Heart right ventricle (tissue), 16 donors: ENCODE data around the gene EBP. TPM values are rescaled to one million over a fixed set of nuclear protein-coding genes. Genes with fewer than 3 reads are reported as not detected.

Experiments
- ATAC-seq, 8 donors: fragments of 200-7000 bp; cut with Tn5 transposase; one replicate each; pipeline ENCODE4 v1.9.1; 2020; ENCODE audit warnings: mild to moderate bottlenecking in 8 of 8, moderate library complexity in 8 of 8, moderate number of reproducible peaks in 1 of 8
- DNase-seq, 2 donors: peaks; one replicate each; pipeline ENCODE4 v3.0.0-alpha.2; 2020
- H3K27ac ChIP-seq, 10 donors: fragments of 200-600 bp; sonication (generic) in 2 of 10; one replicate each; pipeline versions ENCODE4 v1.5.0 to v1.8.0; 2020 to 2022; ENCODE audit warnings: mild to moderate bottlenecking in 3 of 10
- H3K27me3 ChIP-seq, 7 donors: fragments of 200-600 bp; one replicate each; pipeline ENCODE4 v1.8.0; 2021 to 2022; ENCODE audit warnings: mild to moderate bottlenecking in 2 of 7
- H3K36me3 ChIP-seq, 9 donors: fragments of 200-600 bp; sonication (generic) in 1 of 9; one replicate each; pipeline versions ENCODE4 v1.5.0 to v1.8.0; 2020 to 2022; ENCODE audit warnings: mild to moderate bottlenecking in 2 of 9
- H3K4me1 ChIP-seq, 9 donors: fragments of 200-600 bp; sonication (generic) in 1 of 9; one replicate each; pipeline versions ENCODE4 v1.5.0 to v1.8.0; 2020 to 2022; ENCODE audit warnings: mild to moderate bottlenecking in 4 of 9
- H3K4me3 ChIP-seq, 10 donors: fragments of 200-600 bp; sonication (generic) in 2 of 10; one replicate each; pipeline versions ENCODE4 v1.5.0 to v1.8.0; 2020 to 2022; ENCODE audit warnings: mild to moderate bottlenecking in 7 of 10, moderate library complexity in 2 of 10
- H3K9me3 ChIP-seq, 11 donors: fragments of 200-600 bp in 10 of 11; sonication (generic) in 2 of 11; one replicate each; pipeline versions ENCODE4 v1.5.0 to v1.8.0; 2013 to 2022; ENCODE audit warnings: mild to moderate bottlenecking in 2 of 11, control low read depth in 1 of 11, moderate library complexity in 1 of 11
- CTCF ChIP-seq, 9 donors: fragments of 200-600 bp; sonication (generic) in 2 of 9; IDR thresholded peaks; one replicate each; pipeline versions ENCODE4 v1.5.0 to v1.8.0; 2021 to 2022; ENCODE audit warnings: antibody characterized with exemption in 9 of 9, mild to moderate bottlenecking in 5 of 9, moderate library complexity in 1 of 9
- WGBS, 2 donors: extraction: QIAGEN DNeasy Blood & Tissue Kit; methylation state at CpG; one replicate each; pipeline ENCODE4 v1.1.7; 2013; ENCODE audit warnings: inconsistent platforms in 1 of 2; 5-methylcytosine and 5-hydroxymethylcytosine counted together
- intact Hi-C, 10 donors: fragments of 100-400 bp; cut with DNase I; formaldehyde crosslinking; loops; one replicate each; pipeline versions ENCODE4 v1.11.1 to v1.14.2; 2022
- polyA plus RNA-seq, 2 donors: library from polyadenylated mRNA; stranded (reverse); fragments of 200-250 nt; gene quantifications; one replicate each; pipeline ENCODE4 v1.2.3, GENCODE V29; 2013
- total RNA-seq, 10 donors: library from RNA; stranded (reverse); fragmentation: NEBNext Ultra II Directional in 3 of 10; extraction: Animal tissue kit (Norgen Biotek cat#: 25700) in 3 of 10; gene quantifications; one replicate each; pipeline versions ENCODE4 v1.2.1 to v1.2.4, GENCODE V29; 2021 to 2023
- donor health status: Arrhythmogenic right ventricular cardiomyopathy.
- donor health status: ischemic (EF 13 %, LVEDD 7.1; RV severe dilation, severe dysfunction).
- donor health status: healthy with polysubstance abuse.
- donor health status: DM: no; HTN: yes; CAD: no.
- donor health status: DM: no; HTN: no; CAD: no.
- donor health status: ischemic (EF 25% LVEDD 6.9; RV normal size, moderate dysfunction).
- donor health status: ischemic (EF 25% LVEDD 5.7; RV mildly dilated, moderate dysfunction).
- donor health status: healthy.
- donor health status: DM: yes; HTN: yes; CAD: no.
- donor health status: Ischemic cardiomyopathy.
- donor health status: ischemic (EF 35%, LVEDD 5.7; RV mildly dilated, moderate dysfunction).
- donor health status: nonischemic (EF 11% LVEDD 7.7; RV severe dilation, severe dysfunction).
- donor health status: DM: yes; HTN: yes; CAD: no.
- donor health status: PGD.
- donor health status: ischemic (EF 29% LVEDD 5.4; RV normal size, mild dysfunction).
- donor health status: nonischemic (EF 23%, LVEDD 6.1; RV moderate dilation, normal function).

The EBP gene
- total and polyA plus RNA-seq, 12 donors: 35.1 to 128 (median 55.9) TPM

GRCh38 chrX:48491809-48492208, 29.8 kb upstream of the EBP start:
- intact Hi-C loops: loop anchor here in 5 of 10 donors (5.0 to 10.0 kb wide), 2 partner anchors 407 to 410 kb away; no protein-coding TSS in a partner anchor
- peaks cover 0 to 3% (median 0%) of the 10 kb centered on the region in 9 donors for H3K36me3 ChIP-seq
- ATAC-seq: no peak
- no peak for DNase-seq
- no peak for TF ChIP-seq CTCF (IDR thresholded peaks at IDR 0.05)
- H3K4me1 ChIP-seq: peaks cover 0 to 3% (median 0%) of the 10 kb centered on the region in 9 donors
- no peaks in the 10 kb centered on the region for H3K9me3 ChIP-seq
- H3K27ac ChIP-seq: no peak overlapping the region
- WGBS, 2 donors: 90 to 93% methylated on average over 9 of the region's 9 CpGs
- no peak overlapping the region for H3K4me3 ChIP-seq
- H3K27me3 ChIP-seq: peaks cover 0 to 5% (median 0%) of the 10 kb centered on the region in 7 donors

GRCh38 chrX:48492293-48492910, 29.2 kb upstream of the EBP start:
- ATAC-seq (peak in 5 of 8 donors; percentile 48 to 55 (median 51)), DNase-seq (no peak)
- Histone ChIP-seq H3K27ac (no peak overlapping the region), H3K36me3 (no peaks in the 10 kb centered on the region), H3K4me3 (no peak overlapping the region), H3K27me3 (peaks cover 0 to 5% (median 0%) of the 10 kb centered on the region in 7 donors), H3K9me3 (no peaks in the 10 kb centered on the region), H3K4me1 (peaks cover 0 to 3% (median 0%) of the 10 kb centered on the region in 9 donors)
- 55 to 67% methylated on average over 5 to 7 of the region's 7 CpGs for WGBS, 2 donors
- intact Hi-C loops: loop anchor here in 5 of 10 donors (5.0 to 10.0 kb wide), 2 partner anchors 408 to 410 kb away; no protein-coding TSS in a partner anchor
- no peak for TF ChIP-seq CTCF (IDR thresholded peaks at IDR 0.05)

GRCh38 chrX:48493890-48494364, 27.7 kb upstream of the EBP start:
- 16 to 17% methylated on average over 10 of the region's 10 CpGs for WGBS, 2 donors
- H3K4me3 ChIP-seq: no peak overlapping the region
- H3K27ac ChIP-seq: no peak overlapping the region
- intact Hi-C loops: loop anchor here in 5 of 10 donors (5.0 to 10.0 kb wide), 2 partner anchors 409 to 412 kb away; no protein-coding TSS in a partner anchor
- peak in 6 of 9 donors; percentile 31 to 53 (median 40) for TF ChIP-seq CTCF (IDR thresholded peaks at IDR 0.05)
- DNase-seq (no peak), ATAC-seq (peak in 6 of 8 donors; percentile 30 to 65 (median 49))
- H3K36me3 ChIP-seq: no peaks in the 10 kb centered on the region
- peaks cover 0 to 3% (median 0%) of the 10 kb centered on the region in 9 donors for H3K4me1 ChIP-seq
- H3K27me3 ChIP-seq: peaks cover 0 to 5% (median 0%) of the 10 kb centered on the region in 7 donors
- no peaks in the 10 kb centered on the region for H3K9me3 ChIP-seq

GRCh38 chrX:48496660-48497059, 24.9 kb upstream of the EBP start:
- 76 to 79% methylated on average over 4 of the region's 4 CpGs for WGBS, 2 donors
- Histone ChIP-seq H3K27me3 (peaks cover 0 to 5% (median 0%) of the 10 kb centered on the region in 7 donors), H3K9me3 (no peaks in the 10 kb centered on the region), H3K4me3 (no peak overlapping the region), H3K36me3 (no peaks in the 10 kb centered on the region), H3K4me1 (peaks cover 0 to 3% (median 0%) of the 10 kb centered on the region in 9 donors), H3K27ac (no peak overlapping the region)
- no peak for ATAC-seq
- no peak for DNase-seq
- TF ChIP-seq CTCF (IDR thresholded peaks at IDR 0.05): no peak
- intact Hi-C loops: loop anchor here in 4 of 10 donors (10.0 kb wide), 1 partner anchor 412 kb away; no protein-coding TSS in a partner anchor
